Right lobe of liver (tissue), 4 donors: ENCODE measurements around the gene FADS3.

Experiments used
- POLR2A ChIP-seq: fragments of 450-650 bp; IDR thresholded peaks from one replicate; pipeline ENCODE4 v1.6.1; 2017; ENCODE audit warnings: antibody characterized with exemption, mild to moderate bottlenecking
- TF ChIP-seq, protein P1 (sequence below), 4 donors: fragments of 200-600 bp in 3 of 4; fragments of 450-650 bp in 1 of 4; IDR thresholded peaks; one replicate each; pipeline versions ENCODE4 v1.5.1 to v1.8.0; 2016 to 2022; ENCODE audit warnings: antibody characterized with exemption in 4 of 4, mild to moderate bottlenecking in 2 of 4
- donor health status: DM: no; HTN: no; CAD: no.
- donor health status: DM: no; HTN: no; CAD: no.
- donor health status: DM: no; HTN: yes; CAD: no.

DNA sequence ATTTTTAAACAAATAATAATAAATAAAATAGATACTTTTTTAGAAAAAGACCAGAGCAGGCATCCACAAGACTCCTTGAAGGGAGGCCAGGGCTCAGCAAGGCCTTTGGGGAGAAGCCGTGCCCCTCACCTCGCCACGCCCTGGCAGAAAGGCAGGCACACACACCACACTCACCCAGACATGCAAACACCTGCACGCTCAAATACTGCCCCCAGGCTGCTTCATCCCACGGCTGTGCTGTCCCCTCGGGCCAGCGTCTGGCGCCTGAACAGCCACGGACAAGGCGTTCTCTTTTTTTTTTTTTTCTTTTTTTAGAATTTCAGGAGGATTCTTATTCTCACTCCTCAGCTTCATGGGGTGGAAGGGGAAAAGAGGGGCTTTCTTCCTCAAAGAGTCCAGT lies 1.5 kb downstream of the FADS3 start:
- TF ChIP-seq, protein P1, sequence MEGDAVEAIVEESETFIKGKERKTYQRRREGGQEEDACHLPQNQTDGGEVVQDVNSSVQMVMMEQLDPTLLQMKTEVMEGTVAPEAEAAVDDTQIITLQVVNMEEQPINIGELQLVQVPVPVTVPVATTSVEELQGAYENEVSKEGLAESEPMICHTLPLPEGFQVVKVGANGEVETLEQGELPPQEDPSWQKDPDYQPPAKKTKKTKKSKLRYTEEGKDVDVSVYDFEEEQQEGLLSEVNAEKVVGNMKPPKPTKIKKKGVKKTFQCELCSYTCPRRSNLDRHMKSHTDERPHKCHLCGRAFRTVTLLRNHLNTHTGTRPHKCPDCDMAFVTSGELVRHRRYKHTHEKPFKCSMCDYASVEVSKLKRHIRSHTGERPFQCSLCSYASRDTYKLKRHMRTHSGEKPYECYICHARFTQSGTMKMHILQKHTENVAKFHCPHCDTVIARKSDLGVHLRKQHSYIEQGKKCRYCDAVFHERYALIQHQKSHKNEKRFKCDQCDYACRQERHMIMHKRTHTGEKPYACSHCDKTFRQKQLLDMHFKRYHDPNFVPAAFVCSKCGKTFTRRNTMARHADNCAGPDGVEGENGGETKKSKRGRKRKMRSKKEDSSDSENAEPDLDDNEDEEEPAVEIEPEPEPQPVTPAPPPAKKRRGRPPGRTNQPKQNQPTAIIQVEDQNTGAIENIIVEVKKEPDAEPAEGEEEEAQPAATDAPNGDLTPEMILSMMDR (IDR thresholded peaks at IDR 0.05), result no peak
- TF ChIP-seq POLR2A, result no peak
